Measurements from ENCODE around the gene PSMB8.

DNA sequence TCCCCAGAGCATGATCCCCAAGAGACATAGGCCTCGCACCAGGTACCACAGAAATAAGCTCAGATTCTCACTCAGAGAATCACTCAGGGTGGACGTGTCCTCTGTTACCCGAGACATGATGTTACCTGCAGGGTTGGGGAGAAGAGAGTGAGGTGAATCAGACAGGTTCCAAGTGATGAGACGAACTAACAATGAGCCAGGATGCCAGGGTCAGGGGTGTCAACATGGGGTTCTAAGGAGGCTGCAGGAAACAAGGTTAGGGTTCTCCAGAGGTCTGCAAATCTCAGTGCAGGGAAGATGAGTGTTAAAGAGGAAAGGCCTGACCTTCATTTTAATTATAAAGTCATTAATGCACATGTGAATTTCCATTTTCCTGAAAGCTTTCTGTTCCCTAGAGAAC, 7.2 kb upstream of the PSMB8 start:
- TF ChIP-seq, protein P1, sequence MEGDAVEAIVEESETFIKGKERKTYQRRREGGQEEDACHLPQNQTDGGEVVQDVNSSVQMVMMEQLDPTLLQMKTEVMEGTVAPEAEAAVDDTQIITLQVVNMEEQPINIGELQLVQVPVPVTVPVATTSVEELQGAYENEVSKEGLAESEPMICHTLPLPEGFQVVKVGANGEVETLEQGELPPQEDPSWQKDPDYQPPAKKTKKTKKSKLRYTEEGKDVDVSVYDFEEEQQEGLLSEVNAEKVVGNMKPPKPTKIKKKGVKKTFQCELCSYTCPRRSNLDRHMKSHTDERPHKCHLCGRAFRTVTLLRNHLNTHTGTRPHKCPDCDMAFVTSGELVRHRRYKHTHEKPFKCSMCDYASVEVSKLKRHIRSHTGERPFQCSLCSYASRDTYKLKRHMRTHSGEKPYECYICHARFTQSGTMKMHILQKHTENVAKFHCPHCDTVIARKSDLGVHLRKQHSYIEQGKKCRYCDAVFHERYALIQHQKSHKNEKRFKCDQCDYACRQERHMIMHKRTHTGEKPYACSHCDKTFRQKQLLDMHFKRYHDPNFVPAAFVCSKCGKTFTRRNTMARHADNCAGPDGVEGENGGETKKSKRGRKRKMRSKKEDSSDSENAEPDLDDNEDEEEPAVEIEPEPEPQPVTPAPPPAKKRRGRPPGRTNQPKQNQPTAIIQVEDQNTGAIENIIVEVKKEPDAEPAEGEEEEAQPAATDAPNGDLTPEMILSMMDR (IDR thresholded peaks at IDR 0.05) = no peak
- TF ChIP-seq POLR2A (IDR thresholded peaks at IDR 0.05) = no peak
